ENCODE results near the gene TPT1. TPM values are rescaled to one million over a fixed set of nuclear protein-coding genes. Genes with fewer than 3 reads are reported as not detected.
"Not testable (repeated sequence)": the region's sequence is repeated elsewhere in the genome, so short reads cannot be mapped to it uniquely, and the experiment has no call there.

The TPT1 gene
- total RNA-seq, 1 donor from 2014 or later = 1,641 TPM

GRCh38 chr13:45381196-45381595 lies 40.2 kb upstream of the TPT1 start:
- TF ChIP-seq CTCF (conservative IDR thresholded peaks at IDR 0.05; ENCODE audit: low read depth, low read length) = no peak
- no peak for DNase-seq (ENCODE audit: low read depth)
- H3K4me3 ChIP-seq (ENCODE audit: low read depth, low read length) = no peak overlapping the region

GRCh38 chr13:45380708-45381107 lies 39.7 kb upstream of the TPT1 start:
- H3K4me3 ChIP-seq (ENCODE audit: low read depth, low read length); DNase-seq (ENCODE audit: low read depth): not testable (repeated sequence)

GRCh38 chr13:45379516-45379915 lies 38.5 kb upstream of the TPT1 start:
- H3K4me3 ChIP-seq (ENCODE audit: low read depth, low read length); DNase-seq (ENCODE audit: low read depth): not testable (repeated sequence)

GRCh38 chr13:45378786-45379185 lies 37.8 kb upstream of the TPT1 start:
- not testable (repeated sequence) for DNase-seq (ENCODE audit: low read depth); H3K4me3 ChIP-seq (ENCODE audit: low read depth, low read length)

GRCh38 chr13:45377314-45377713 lies 36.3 kb upstream of the TPT1 start:
- DNase-seq (ENCODE audit: low read depth); H3K4me3 ChIP-seq (ENCODE audit: low read depth, low read length): not testable (repeated sequence)

GRCh38 chr13:45376651-45377050 lies 35.7 kb upstream of the TPT1 start:
- DNase-seq (ENCODE audit: low read depth); H3K4me3 ChIP-seq (ENCODE audit: low read depth, low read length): not testable (repeated sequence)

- no peak for TF ChIP-seq CTCF (conservative IDR thresholded peaks at IDR 0.05; ENCODE audit: low read depth, low read length)
- no peak overlapping the region for H3K4me3 ChIP-seq (ENCODE audit: low read depth, low read length)
- DNase-seq (ENCODE audit: low read depth) = no peak
Observed at GRCh38 chr13:45374917-45375316, 33.9 kb upstream of the TPT1 start.

GRCh38 chr13:45373162-45373547 lies 32.2 kb upstream of the TPT1 start:
- no peak for TF ChIP-seq CTCF (conservative IDR thresholded peaks at IDR 0.05; ENCODE audit: low read depth, low read length)
- DNase-seq (ENCODE audit: low read depth) = no peak
- H3K4me3 ChIP-seq (ENCODE audit: low read depth, low read length) = no peak overlapping the region

- no peak for DNase-seq (ENCODE audit: low read depth)
- no peak overlapping the region for H3K4me3 ChIP-seq (ENCODE audit: low read depth, low read length)
- no peak for TF ChIP-seq CTCF (conservative IDR thresholded peaks at IDR 0.05; ENCODE audit: low read depth, low read length)
Observed at GRCh38 chr13:45372189-45373161, 31.5 kb upstream of the TPT1 start.

Measured in epithelial cell of proximal tubule (primary cell).